ENCODE measurements around the gene BCLAF1.

DNA sequence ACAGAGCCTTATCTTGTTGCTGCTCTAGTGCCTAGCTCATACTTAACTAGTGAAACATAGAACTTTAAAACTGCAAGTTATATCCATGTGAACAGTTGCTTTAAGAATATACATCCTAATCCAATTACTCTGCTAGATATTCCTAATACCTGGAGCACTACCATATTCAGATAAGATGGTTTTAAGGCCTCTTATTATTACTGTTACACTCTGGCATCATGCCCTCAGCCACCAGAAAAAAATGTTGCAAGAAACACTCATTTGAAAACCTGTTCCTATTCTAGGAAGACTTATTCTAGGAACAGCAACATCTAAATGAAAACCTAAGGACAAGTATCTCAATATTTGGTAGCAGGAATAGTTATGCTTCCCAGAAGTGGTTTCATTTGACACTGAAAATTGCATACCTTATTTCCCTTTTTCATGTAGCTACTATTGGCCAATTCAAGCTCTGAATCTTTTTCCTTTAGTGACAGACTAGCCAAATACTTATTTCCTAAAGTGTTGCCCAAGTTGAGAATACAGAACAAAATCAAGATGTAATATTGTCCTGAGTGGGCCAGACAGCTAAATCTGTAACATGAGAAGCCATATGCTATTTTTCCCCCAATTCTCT, 34.7 kb downstream of the BCLAF1 start:
- TF ChIP-seq EZH2 (IDR thresholded peaks at IDR 0.05; ENCODE audit: low read depth): no peak
- TF ChIP-seq, protein P1, sequence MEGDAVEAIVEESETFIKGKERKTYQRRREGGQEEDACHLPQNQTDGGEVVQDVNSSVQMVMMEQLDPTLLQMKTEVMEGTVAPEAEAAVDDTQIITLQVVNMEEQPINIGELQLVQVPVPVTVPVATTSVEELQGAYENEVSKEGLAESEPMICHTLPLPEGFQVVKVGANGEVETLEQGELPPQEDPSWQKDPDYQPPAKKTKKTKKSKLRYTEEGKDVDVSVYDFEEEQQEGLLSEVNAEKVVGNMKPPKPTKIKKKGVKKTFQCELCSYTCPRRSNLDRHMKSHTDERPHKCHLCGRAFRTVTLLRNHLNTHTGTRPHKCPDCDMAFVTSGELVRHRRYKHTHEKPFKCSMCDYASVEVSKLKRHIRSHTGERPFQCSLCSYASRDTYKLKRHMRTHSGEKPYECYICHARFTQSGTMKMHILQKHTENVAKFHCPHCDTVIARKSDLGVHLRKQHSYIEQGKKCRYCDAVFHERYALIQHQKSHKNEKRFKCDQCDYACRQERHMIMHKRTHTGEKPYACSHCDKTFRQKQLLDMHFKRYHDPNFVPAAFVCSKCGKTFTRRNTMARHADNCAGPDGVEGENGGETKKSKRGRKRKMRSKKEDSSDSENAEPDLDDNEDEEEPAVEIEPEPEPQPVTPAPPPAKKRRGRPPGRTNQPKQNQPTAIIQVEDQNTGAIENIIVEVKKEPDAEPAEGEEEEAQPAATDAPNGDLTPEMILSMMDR (conservative IDR thresholded peaks at IDR 0.05): no peak
